Epithelial cell of proximal tubule (primary cell): ENCODE results near the gene ZNF382. TPM values are rescaled to one million over a fixed set of nuclear protein-coding genes. Genes with fewer than 3 reads are reported as not detected.

Source experiments
- DNase-seq: peaks from one replicate; pipeline ENCODE4 v3.0.0-alpha.2; 2011; ENCODE audit warnings: low read depth
- H3K4me3 ChIP-seq: 2 replicates; pipeline ENCODE4 v1.5.1; 2011; ENCODE audit warnings: low read depth, mild to moderate bottlenecking, low read length
- total RNA-seq: library from RNA; depleted of rRNA; stranded (reverse); fragments of >200 nt; gene quantifications from 2 replicates; pipeline ENCODE4 v1.2.3, GENCODE V29; 2015
- TF ChIP-seq, protein P1 (sequence below): conservative IDR thresholded peaks from 2 replicates; pipeline ENCODE4 v1.5.1; 2012; ENCODE audit warnings: low read depth, mild to moderate bottlenecking, low read length

ZNF382 gene
- total RNA-seq, 1 donor from 2014 or later: 8.6 TPM

DNA sequence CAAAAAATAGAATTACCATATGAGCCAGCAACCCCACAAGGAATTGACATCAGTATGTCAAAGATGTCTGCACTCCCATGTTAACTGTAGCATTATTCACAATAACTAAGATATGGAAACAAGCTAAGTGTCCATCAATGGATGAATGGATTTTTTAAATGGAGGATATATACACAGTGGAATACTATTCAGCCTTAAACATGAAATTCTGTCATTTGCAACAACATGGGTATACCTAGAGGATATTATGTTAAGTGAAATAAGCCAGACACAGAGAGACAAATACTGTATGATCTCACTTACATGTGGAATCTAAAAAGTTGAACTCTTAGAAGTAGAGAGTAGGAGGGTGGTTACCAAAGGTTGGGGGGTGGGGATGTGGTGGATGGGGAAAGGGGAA, 74.3 kb downstream of the ZNF382 start:
- TF ChIP-seq, protein P1, sequence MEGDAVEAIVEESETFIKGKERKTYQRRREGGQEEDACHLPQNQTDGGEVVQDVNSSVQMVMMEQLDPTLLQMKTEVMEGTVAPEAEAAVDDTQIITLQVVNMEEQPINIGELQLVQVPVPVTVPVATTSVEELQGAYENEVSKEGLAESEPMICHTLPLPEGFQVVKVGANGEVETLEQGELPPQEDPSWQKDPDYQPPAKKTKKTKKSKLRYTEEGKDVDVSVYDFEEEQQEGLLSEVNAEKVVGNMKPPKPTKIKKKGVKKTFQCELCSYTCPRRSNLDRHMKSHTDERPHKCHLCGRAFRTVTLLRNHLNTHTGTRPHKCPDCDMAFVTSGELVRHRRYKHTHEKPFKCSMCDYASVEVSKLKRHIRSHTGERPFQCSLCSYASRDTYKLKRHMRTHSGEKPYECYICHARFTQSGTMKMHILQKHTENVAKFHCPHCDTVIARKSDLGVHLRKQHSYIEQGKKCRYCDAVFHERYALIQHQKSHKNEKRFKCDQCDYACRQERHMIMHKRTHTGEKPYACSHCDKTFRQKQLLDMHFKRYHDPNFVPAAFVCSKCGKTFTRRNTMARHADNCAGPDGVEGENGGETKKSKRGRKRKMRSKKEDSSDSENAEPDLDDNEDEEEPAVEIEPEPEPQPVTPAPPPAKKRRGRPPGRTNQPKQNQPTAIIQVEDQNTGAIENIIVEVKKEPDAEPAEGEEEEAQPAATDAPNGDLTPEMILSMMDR: no peak
- no peak overlapping the region for H3K4me3 ChIP-seq
- no peak for DNase-seq

Other genes starting within 250 kb of the ZNF382 start
- gene ZFP14, start 226.1 kb upstream of the ZNF382 start, total RNA-seq: 1.0 and 3.0 TPM in 2 replicates
- gene ZFP82, start 186.7 kb upstream of the ZNF382 start, total RNA-seq: 4.7 and 5.2 TPM in 2 replicates
- gene ZNF566, start 115.8 kb upstream of the ZNF382 start, total RNA-seq: 2.7 and 2.9 TPM in 2 replicates
- 13.0 and 15.8 TPM in 2 replicates for gene ZNF260, start 77.0 kb upstream of the ZNF382 start, total RNA-seq
- 4.4 and 5.9 TPM in 2 replicates for gene ZNF529, start 32.0 kb upstream of the ZNF382 start, total RNA-seq
- gene ZNF461, start 61.5 kb downstream of the ZNF382 start, total RNA-seq: 2.0 and 12.2 TPM in 2 replicates
- 1.7 and 2.9 TPM in 2 replicates for gene ZNF567, start 82.3 kb downstream of the ZNF382 start, total RNA-seq
- 2.2 and 3.6 TPM in 2 replicates for gene ZNF850, start 167.5 kb downstream of the ZNF382 start, total RNA-seq
- gene ZNF790, start 233.1 kb downstream of the ZNF382 start, total RNA-seq: 1.2 and 6.1 TPM in 2 replicates
- gene ZNF345, start 245.6 kb downstream of the ZNF382 start, total RNA-seq: 0.46 and 0.72 TPM in 2 replicates